ENCODE results near the gene TPM3. TPM values are rescaled to one million over a fixed set of nuclear protein-coding genes. Genes with fewer than 3 reads are reported as not detected.

Gene TPM3
- total RNA-seq, 3 donors from 2014 or later: 236 to 302 (median 245) TPM

GRCh38 chr1:154225370-154225769, 33.5 kb upstream of the TPM3 start:
- no peak for DNase-seq (ENCODE audit: low spot score in 2 of 2)
- H3K27ac ChIP-seq: no peak overlapping the region
- no peaks in the 10 kb centered on the region for H3K36me3 ChIP-seq
- TF ChIP-seq POLR2A (IDR thresholded peaks at IDR 0.05) (no peak), POLR2AphosphoS5 (IDR thresholded peaks at IDR 0.05) (no peak), CTCF (IDR thresholded peaks at IDR 0.05) (no peak)
- H3K4me1 ChIP-seq: peaks cover 0 to 11% of the 10 kb centered on the region in 2 donors
- no peaks in the 10 kb centered on the region for H3K9me3 ChIP-seq
- intact Hi-C loops (cut with DNase I; ENCODE audit: low total_unique reads): no loop called here
- H3K27me3 ChIP-seq: no peaks in the 10 kb centered on the region
- no peak overlapping the region for H3K4me3 ChIP-seq

GRCh38 chr1:154223621-154224020, 31.7 kb upstream of the TPM3 start:
- no peak for DNase-seq (ENCODE audit: low spot score in 2 of 2)
- H3K9me3 ChIP-seq: no peaks in the 10 kb centered on the region
- intact Hi-C loops (cut with DNase I; ENCODE audit: low total_unique reads): no loop called here
- H3K4me1 ChIP-seq: peaks cover 3 to 17% of the 10 kb centered on the region in 2 donors
- H3K4me3 ChIP-seq: no peak overlapping the region
- H3K36me3 ChIP-seq: no peaks in the 10 kb centered on the region
- H3K27me3 ChIP-seq: no peaks in the 10 kb centered on the region
- no peak for TF ChIP-seq CTCF (IDR thresholded peaks at IDR 0.05)
- peak overlapping the region in 1 of 2 donors; percentile 7 for H3K27ac ChIP-seq

GRCh38 chr1:154222918-154223317, 31.0 kb upstream of the TPM3 start:
- Histone ChIP-seq H3K4me3 (no peak overlapping the region), H3K4me1 (peaks cover 7 to 24% of the 10 kb centered on the region in 2 donors), H3K27ac (peak overlapping the region in 1 of 2 donors; percentile 100)

GRCh38 chr1:154222518-154222917, 30.6 kb upstream of the TPM3 start:
- Histone ChIP-seq H3K9me3 (no peaks in the 10 kb centered on the region), H3K4me3 (peak overlapping the region in 2 of 3 donors; percentile 91 to 95), H3K27me3 (no peaks in the 10 kb centered on the region), H3K4me1 (peaks cover 7 to 26% of the 10 kb centered on the region in 2 donors), H3K27ac (peak overlapping the region; percentile 100), H3K36me3 (no peaks in the 10 kb centered on the region)
- no peak for TF ChIP-seq POLR2A (IDR thresholded peaks at IDR 0.05)
- no peak for TF ChIP-seq CTCF (IDR thresholded peaks at IDR 0.05)
- TF ChIP-seq POLR2AphosphoS5 (IDR thresholded peaks at IDR 0.05): no peak
- no peak for DNase-seq (ENCODE audit: low spot score in 2 of 2)
- intact Hi-C loops (cut with DNase I; ENCODE audit: low total_unique reads): no loop called here

More at GRCh38 chr1:154222918-154223317, 31.0 kb upstream of the TPM3 start:
- Histone ChIP-seq H3K27me3 (no peaks in the 10 kb centered on the region), H3K36me3 (no peaks in the 10 kb centered on the region), H3K9me3 (no peaks in the 10 kb centered on the region)
- TF ChIP-seq POLR2A (IDR thresholded peaks at IDR 0.05) (no peak), POLR2AphosphoS5 (IDR thresholded peaks at IDR 0.05) (no peak), CTCF (IDR thresholded peaks at IDR 0.05) (no peak)
- DNase-seq (ENCODE audit: low spot score in 2 of 2): no peak
- intact Hi-C loops (cut with DNase I; ENCODE audit: low total_unique reads): no loop called here

- peak; percentile 55 to 56 for DNase-seq (ENCODE audit: low spot score in 2 of 2)
- TF ChIP-seq CTCF (IDR thresholded peaks at IDR 0.05): no peak
- no peak for TF ChIP-seq POLR2AphosphoS5 (IDR thresholded peaks at IDR 0.05)
- TF ChIP-seq POLR2A (IDR thresholded peaks at IDR 0.05): no peak
- H3K27me3 ChIP-seq: no peaks in the 10 kb centered on the region
- H3K36me3 ChIP-seq: no peaks in the 10 kb centered on the region
- H3K9me3 ChIP-seq: no peaks in the 10 kb centered on the region
- intact Hi-C loops (cut with DNase I; ENCODE audit: low total_unique reads): no loop called here
- peak overlapping the region; percentile 77 to 95 (median 91) for H3K4me3 ChIP-seq
- H3K27ac ChIP-seq: peak overlapping the region; percentile 100
- H3K4me1 ChIP-seq: peaks cover 7 to 26% of the 10 kb centered on the region in 2 donors
These were observed 29.5 kb upstream of the TPM3 start for GRCh38 chr1:154221278-154222001.

Data from breast epithelium (tissue), 4 donors.